Stimulated activated CD8-positive, alpha-beta memory T cell treated with anti-CD3 and anti-CD28 coated beads, Interleukin-4, amount 100 ng/mL, for 4 hours (primary cell): ENCODE measurements around the gene COL5A1.
"Not testable (repeated sequence)": the region's sequence is repeated elsewhere in the genome, so short reads cannot be mapped to it uniquely, and the experiment has no call there.

Experiments
- DNase-seq, 2 donors: peaks; one replicate each; pipeline ENCODE4 v3.0.0-alpha.2; 2020; ENCODE audit warnings: low read depth in 2 of 2, low spot score in 1 of 2

The COL5A1 gene

DNA sequence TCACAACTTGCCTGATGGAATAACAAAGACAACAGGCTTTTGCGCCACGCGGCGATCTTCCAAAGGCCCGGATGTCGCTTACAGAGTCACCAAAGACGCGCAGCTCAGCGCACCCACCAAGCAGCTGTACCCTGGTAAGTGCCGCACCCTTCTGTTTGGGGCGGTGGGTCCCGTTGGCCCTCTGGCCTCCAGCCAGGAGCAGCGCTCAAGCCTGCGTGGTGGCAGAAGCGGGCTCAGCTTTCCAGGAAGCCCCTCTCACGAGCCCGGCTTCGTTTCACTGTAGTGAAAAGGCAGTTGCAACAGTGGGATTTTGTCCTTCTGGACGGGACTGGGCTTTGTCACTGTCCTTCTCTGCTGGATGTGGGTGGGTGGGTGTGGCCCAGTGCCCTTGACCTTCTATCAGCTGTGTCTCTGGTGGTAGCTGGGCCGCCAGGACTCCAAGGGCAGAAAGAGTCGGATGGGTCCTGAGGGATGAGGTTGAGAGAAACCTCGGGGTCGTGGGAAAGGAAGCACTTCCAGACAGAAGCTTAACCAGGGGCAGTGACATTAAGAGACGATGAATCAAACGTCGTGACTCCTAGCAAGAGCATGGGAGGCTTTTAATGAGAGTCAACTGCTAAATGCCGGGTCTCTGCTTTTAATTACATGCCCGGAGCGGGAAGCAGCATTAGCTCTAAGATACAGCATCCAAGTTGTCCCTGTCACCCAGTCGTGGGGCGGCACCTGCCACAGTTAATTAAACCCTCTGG is 49.5 kb downstream of the COL5A1 start:
- no peak for DNase-seq

DNA sequence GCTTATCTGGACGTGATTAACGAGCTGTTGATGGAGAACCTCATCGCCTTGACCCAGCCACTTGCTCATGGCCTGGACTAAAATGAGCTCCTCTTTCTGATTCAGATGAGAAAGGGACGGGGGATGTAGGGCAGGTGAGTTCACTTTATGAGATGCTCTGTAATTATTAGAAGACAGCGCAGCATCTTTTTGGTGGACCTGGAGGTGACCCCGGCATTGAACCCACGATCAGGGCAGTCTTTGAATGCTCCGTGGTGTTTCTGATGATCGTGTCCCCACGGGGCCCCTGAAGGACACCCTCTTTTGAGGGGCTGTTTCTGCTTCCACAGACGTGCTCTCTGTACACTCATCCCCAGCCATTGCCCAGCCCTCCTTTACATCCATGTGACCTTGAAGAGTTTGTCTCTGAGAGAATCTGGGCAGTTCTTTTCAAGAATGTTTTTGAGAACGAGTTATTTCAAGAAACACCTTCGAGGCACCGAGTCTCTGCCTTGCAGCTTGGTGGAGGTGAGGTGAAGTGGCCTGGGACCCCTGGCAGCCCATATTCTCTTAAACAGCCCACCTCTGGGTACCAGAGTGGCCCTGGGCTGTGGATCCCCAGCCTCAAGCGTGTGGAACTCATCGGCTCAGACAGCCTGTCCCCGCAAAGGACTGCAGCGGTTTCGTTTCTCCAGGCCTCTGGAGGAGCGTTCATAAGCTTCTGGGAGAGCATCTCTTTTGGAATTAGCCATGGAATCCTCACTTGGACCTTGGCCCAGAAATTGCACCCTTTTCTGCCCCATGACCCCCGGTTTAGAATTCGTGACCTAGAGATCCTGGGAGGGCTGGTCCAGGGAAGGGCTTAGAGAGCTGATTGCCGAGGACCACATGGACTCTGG is 50.3 kb downstream of the COL5A1 start:
- no peak for DNase-seq

DNA sequence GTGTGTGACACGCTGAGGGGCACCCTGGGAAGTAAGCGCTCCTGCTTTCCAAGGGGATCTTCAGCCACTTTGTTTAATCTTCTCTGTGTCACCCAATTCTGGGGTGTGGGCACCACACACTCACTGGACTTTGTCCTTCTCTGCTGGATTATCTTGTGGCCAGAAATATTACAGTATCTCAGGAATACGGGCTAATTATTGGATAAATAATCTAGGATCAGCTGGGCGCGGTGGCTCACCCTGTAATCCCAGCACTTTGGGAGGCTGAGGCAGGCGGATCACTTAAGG is 50.9 kb downstream of the COL5A1 start:
- DNase-seq: no peak

DNA sequence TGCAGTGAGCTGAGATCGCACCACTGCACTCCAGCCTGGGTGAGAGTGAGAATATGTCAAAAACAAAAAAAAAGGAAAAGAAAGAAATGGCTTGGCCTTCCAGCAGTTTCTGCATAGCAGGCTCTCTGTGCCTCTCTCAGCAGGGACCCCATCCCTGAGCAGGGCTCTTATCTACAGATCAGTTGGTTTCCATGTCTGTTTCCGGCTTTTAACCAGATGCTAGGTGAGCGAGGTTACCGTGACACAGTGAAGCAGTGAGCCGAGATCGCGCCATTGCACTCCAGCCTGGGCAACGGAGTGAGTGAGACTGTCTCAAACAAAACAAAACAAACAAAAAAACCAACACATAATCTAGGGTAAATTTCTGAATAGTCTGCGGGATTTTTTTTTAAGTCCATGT is 51.4 kb downstream of the COL5A1 start:
- DNase-seq: no peak

DNA sequence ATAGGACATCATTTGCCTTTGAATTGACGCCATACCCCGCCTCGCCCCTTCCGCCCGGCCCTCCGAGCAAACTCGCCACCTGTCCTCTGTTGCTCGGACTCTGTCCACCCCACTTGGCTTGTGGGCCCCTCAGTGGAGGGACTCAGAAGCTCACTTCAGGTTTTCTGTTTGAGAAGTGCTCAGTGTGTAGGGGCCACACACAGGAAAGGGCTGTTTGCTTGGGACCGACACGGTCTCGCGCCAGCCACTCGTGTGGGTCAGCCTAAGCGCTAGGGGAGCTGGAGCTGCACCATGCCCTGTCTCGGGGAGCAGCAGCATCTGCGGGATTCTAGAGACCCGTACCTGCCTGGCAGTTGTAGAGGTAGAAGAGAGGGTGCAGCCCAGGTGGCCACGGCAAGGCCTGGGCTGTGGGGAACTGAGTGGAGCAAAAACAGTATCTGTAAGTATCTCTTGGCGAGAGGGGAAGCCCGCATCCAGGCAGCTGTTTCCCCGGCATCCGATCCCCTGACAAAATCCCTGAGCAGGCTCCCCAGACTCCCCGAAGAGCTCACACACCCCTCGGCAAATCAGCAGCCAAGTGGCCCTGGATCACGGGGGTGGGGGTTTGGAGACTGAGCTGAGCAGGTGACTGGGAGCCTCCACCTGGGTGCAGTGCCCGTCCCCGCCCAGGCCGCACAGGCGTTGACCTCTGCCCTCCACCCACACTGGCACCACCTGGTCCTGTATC is 52.2 kb downstream of the COL5A1 start:
- no peak for DNase-seq

DNA sequence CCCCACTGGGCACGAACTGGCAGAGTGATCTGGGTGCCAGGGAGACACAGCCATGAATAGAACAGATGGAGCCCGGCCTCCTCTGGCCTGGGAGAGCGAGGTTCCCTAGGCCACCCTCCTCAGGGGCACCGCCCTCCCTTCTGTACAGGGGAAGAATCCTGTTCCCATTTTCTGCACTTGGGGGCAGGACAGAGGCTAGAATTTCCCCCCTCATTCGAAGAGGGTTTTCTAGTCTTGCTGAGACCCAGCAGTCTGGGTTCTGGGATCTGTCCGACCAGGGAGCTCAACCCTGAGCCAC is 52.7 kb downstream of the COL5A1 start:
- DNase-seq: no peak

DNA sequence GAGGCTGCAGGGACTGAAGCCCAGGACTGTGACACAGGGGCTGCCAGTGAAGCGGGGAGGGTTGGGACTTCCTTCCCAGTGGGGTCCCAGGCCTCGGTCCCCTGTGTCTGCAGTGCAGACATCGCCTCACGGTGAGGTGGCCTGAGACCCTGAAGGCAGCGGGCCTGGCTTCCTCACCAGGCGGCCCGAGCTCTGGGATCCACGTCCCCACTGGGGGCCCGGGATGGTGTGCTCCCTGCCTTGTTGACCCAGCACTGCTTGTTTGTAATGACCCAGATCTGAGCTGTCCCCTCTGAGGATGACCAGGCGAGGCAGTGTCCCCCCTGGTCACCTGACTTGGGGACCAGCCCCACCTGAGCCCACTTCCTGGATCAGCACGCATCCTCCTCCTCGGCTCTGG is 53.1 kb downstream of the COL5A1 start:
- DNase-seq: no peak

DNA sequence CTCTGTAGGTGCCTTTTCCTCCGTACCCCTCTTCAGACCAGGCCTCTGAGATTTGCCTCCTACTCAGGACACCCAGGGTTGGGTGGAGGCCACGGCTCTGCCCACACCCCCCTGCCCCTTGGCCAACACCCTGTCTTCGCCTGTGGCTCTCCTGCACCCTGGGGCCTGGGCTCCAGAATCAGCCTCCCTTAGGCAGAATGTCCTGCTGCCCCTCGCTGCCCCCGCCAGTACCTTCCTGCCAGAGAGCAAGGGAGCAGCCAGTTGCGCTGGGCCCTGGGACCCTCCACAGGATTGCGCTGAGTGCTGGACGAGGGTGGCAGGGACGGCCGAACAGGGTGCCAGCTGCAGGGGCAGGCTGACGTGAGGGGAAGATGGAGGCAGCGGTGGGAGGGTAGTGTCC is 53.5 kb downstream of the COL5A1 start:
- DNase-seq: no peak

DNA sequence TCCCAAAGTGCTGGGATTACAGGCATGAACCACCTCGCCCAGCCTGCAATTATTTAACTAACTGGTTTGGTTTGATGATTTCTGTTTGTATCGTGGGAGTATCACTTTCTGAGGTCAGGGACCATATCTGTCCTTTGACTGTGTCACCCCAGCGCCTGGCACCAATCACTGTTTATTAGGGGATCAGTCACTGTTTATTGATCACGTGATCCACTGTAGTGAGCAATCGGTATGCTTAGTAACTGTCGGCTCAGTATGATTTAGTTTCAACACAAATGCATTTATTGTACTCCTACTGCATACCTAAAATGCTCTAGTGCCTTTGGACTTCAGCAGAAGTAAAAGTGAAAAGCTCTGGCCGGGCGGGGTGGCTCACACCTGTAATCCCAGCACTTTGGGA is 54.8 kb downstream of the COL5A1 start:
- DNase-seq: no peak

DNA sequence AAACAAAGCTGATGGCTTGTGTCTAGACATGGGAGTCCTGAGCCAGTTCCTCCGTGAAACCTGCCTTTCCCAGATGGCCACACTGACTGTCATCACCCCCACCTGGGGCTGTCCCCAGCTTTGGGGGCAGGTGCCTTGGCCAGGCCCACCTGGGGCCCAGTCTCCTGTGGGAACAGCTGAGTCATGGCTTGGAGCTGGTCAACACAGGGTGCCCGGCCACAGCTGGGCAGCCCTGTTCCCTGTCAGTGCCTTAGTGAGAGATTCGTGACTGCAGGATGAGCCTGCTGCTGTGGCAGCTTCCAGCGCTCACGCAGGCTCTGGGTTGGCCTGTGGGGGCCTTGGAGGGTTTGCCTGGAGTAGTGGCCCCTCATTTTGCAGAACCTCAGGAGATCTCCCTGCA is 56.5 kb downstream of the COL5A1 start:
- DNase-seq: no peak

DNA sequence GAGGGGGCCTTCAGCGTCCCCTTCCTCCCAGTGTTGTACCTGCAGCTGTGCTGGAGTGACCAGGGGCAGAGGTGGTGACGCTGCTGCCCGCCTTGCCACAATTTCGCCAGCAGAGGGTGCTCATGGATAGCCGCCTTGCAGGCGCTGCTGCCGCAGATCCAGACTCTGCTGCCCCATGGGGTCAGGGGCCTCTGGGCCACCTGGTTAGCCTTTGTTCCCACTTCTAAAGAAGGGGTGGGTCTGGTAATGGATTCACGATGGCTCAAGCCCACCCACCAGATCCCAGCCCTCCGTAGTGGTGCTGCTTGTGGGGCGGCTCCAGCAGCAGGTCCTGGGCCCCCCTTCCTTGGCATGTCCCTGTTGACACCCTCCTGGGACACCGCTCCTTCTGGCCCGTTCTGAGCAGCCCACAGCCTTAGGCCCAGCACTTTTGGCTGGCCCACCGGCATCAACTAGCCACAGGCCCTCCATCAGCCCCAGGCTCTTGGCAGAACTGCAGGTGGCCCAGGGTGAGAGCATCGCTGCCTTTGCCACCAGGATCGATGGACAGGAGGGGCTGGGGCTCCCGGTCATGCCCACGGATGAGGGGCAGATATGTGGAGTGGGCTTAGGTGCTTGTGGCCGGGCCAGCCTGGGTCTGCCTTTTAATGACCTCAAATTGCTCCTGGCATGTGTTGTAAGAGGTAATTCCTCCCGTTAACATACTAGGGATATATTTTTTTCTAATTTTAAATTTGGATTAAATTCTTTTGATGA is 57.2 kb downstream of the COL5A1 start:
- DNase-seq: no peak

DNA sequence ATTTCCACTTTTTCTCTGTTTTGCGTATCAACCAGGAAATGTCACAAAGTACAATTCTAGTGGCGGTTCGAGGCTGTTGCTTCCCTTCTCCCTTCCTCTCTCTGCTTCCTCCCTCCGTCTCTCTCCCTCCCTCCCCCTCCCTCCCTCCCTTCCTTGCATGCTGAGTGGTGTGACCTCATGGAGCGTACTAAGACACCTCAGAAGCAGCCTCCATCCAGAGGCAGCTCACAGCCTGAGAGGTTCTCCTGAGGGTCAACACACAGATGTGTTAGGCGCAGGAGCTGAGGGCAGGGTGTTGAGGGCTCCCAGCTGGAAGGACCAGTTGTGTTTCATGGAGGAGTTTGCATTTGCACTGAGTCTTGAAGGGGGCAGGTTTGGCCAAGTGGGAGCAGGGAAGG is 57.7 kb downstream of the COL5A1 start:
- no peak for DNase-seq

DNA sequence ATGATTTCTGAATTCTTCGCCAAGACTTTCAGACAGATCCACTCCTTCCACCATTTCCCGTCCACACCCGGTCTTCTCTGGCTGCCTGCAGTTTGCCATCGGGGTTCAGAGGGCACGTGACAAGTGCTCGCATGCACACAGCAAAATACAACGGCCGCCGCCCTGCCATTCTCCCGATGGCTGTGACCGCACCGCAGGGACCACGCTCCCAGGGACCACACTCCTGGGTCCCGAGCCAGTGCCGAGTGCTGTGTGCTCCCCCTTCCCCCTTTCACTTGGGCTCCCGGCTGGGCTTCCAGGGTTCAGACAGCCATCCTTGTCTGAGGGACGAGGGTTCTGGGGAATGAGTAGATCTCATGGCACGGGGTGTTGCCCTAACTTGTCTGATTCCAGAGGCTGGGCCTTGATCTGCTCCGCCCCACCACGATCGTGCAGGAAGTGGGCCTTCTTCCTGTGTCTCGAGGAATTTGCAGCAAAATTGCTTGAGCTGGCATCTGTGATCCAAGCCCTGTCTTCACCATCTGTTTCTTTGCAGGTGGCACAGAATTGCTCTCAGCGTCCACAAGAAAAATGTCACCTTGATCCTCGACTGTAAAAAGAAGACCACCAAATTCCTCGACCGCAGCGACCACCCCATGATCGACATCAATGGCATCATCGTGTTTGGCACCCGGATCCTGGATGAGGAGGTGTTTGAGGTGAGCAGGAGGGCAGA is 59.2 kb downstream of the COL5A1 start:
- DNase-seq: no peak

DNA sequence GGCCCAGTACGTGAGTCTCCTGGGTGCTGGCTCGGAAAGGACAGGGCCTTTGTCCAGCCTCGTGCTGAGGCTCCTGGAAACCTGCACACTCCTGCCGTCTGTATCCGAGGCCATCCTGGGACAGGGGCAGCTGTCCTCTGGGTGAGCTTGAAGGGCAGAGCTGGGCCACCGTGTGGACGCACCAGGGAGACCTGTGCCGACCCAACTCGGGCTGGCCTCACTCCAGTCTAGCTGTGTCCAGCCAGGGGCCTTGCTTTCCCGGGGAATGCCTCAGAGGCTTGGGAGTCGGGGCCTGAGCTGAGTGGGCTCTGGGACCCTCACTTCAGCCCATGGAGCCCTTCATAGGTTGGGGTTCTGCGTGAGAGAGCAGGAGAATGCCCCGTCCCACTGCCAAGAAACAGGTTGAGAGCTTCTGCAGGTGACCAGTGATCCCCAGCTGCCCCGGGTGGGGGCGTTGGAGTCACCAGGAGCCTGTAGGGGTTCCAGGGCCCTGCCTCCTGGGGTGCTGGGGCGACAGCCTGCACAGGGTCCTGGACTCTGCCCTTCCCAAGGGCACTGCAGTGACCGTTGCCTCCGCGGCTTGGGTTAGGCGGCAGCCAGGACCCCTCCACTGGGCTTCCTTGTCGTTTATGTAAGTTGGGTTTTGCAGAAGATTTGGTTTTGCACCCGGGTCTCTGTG is 60.1 kb downstream of the COL5A1 start:
- no peak for DNase-seq

DNA sequence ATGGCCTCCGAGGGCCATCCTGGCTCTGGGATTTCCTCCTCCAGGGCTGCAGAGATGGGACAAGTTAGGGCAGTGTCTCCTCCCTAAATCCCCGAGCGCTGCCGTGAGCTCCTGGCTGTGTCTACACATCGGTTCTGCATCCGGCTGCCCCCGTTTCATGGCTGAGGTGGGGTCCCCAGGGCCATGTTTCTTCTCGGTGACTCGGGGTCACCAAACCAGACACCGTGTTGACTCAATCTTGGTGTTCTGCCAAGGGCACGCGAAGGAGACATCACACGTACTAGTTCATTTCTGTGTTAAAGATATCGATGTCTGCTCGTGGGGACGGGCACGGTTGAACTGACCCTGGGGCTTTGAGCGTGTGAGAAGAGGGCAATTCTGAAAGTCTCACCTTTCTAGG is 60.7 kb downstream of the COL5A1 start:
- DNase-seq: no peak

DNA sequence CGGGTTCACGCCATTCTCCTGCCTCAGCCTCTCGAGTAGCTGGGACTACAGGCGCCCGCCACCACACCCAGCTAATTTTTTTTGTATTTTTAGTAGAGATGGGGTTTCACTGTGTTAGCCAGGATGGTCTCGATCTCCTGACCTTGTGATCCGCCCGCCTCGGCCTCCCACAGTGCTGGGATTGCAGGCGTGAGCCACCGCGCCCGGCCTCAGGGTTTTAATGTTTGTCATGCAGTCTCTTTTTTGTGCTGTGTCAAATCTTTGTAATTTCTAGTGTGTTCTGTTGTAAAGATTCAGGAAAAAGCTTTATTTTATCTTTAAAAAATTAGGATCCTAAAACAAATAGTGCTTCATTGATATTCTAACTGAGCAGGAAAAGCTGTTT is 62.1 kb downstream of the COL5A1 start:
- not testable (repeated sequence) for DNase-seq

DNA sequence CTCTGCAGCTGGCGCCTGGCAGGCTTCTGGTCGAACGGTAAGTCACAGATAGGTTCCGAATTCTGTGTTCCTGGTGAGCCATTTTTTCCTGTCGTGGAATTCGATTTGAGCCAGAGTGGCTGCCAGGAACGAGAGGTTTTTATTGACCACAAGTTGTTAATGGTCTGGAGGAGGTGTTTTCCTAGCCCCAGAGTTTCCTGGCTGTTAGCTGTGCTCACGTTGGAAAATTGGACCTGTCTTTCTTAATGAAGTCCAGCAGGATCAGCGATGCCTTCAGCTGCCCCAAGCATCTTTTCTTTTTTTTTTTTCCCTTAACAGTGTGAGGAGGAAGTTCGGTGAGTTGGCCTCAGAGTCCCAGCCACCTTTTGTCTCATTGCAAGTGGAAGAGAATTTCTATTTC is 62.9 kb downstream of the COL5A1 start:
- no peak for DNase-seq

DNA sequence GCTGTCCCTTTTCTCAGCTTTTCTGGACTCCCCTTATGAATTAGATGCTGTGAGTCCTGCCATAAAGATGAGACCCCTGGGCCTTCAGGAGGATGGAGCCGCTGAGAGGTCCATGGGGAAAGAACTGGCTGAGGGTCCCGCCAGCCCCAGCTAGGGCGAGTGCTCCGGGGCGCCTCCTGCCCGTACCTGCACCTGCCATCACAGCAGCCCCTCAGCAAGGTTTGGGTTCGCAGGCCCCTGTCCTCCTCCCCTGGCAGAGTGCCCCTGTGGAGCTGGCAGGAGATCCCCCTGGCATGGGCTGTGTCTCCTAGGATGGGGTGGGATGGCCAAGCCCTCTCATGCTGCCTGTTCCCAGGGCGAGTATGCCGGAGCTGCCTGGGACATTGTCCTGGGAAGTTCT is 64.2 kb downstream of the COL5A1 start:
- no peak for DNase-seq

DNA sequence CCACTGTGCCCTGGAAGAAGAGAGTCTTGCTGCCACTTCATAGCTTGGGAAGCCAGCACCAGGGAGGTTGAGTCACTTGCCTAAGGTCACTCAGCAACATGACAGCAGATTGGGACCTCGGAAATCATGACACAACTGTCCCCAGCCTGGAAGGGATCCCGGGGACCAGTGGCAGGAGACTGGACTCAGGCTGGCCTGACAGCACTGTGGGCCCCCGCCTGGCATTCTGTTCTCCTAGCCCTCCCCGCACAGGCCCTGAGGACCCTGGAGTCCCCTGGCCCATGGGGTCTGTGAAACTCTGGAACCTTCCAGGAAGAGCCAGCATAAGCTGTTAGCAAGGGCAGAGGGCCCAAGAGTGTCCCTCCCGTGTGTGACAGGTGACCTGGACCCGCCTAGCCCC is 64.9 kb downstream of the COL5A1 start:
- DNase-seq: no peak

DNA sequence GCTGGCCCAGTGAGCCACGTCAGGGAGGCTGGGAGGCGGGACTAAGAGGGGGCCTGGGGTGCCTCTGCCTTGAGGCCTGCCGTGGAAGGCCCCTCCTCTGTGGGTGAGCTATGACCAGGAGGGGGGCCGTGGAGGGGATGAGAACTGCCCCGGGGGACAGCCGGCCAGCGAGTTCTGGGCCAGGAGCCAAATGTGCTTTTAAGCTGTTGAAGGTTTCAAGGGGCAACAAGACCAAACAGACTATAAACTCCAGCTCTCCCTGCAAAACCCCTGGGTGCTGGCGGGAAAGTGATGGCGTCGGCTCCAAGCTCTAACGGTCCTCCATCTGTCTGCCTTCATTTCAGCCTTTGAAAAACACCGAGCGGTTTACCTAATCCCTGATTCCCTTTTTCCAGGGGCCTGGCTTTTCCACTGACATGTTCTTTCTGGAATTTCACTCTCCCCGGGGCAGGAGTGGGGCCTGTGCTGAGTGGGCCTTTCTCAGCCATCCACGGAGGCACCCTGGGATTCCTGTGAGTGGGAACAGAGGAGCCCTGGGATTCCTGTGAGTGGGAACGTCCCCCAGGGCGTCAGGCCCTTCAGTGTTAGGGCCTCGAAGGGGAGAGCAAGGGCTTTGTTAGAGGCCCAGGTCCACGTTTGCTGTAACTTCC is 65.6 kb downstream of the COL5A1 start:
- no peak for DNase-seq
